Endothelial cell (in vitro differentiated cells): ENCODE measurements around the gene GNAQ. TPM values are rescaled to one million over a fixed set of nuclear protein-coding genes. Genes with fewer than 3 reads are reported as not detected.

ENCODE experiments used
- DNase-seq: peaks from one replicate; pipeline ENCODE4 v3.0.0; 2021; ENCODE audit warnings: low spot score
- H3K27ac Mint-ChIP-seq: one replicate; pipeline ENCODE4 v1.8.0; 2021; ENCODE audit warnings: mixed read lengths, inconsistent platforms; ENCODE audit not compliant: unreplicated experiment
- H3K27me3 Mint-ChIP-seq: one replicate; pipeline ENCODE4 v1.8.0; 2021; ENCODE audit warnings: mild to moderate bottlenecking, moderate library complexity, mixed read lengths, inconsistent platforms; ENCODE audit not compliant: unreplicated experiment
- H3K36me3 Mint-ChIP-seq: one replicate; pipeline ENCODE4 v1.8.0; 2021; ENCODE audit warnings: mild to moderate bottlenecking, low read depth, mixed read lengths, inconsistent platforms; ENCODE audit not compliant: unreplicated experiment
- H3K4me1 Mint-ChIP-seq: one replicate; pipeline ENCODE4 v1.8.0; 2021; ENCODE audit warnings: mild to moderate bottlenecking, mixed read lengths, inconsistent platforms; ENCODE audit not compliant: unreplicated experiment
- H3K4me3 Mint-ChIP-seq: one replicate; pipeline ENCODE4 v1.8.0; 2021; ENCODE audit warnings: mild to moderate bottlenecking, mixed read lengths, inconsistent platforms; ENCODE audit not compliant: unreplicated experiment
- H3K9me3 Mint-ChIP-seq: one replicate; pipeline ENCODE4 v1.8.0; 2021; ENCODE audit warnings: mixed read lengths, inconsistent platforms; ENCODE audit not compliant: unreplicated experiment
- CTCF ChIP-seq: fragments of 200-600 bp; sonication (generic); IDR thresholded peaks from one replicate; pipeline ENCODE4 v1.5.0; 2021; ENCODE audit warnings: antibody characterized with exemption; ENCODE audit not compliant: unreplicated experiment
- total RNA-seq: library from RNA; stranded (reverse); fragmentation: NEBNext Ultra II Directional; extraction: Animal tissue kit (Norgen Biotek cat#: 25700); gene quantifications from one replicate; pipeline ENCODE4 v1.2.1, GENCODE V29; 2021; ENCODE audit not compliant: unreplicated experiment

GNAQ gene
- total RNA-seq, 1 donor from 2014 or later: 94.6 TPM

- Mint-ChIP-seq H3K27ac (no peak overlapping the region), H3K4me1 (peaks cover 16% of the 10 kb centered on the region), H3K4me3 (no peak overlapping the region), H3K9me3 (no peaks in the 10 kb centered on the region), H3K27me3 (peaks cover 4% of the 10 kb centered on the region), H3K36me3 (peaks cover 4% of the 10 kb centered on the region)
- no peak for DNase-seq
- TF ChIP-seq CTCF: no peak
Measured at GRCh38 chr9:77819657-77820056, 212.0 kb downstream of the GNAQ start.

GRCh38 chr9:77817590-77818311 is 213.9 kb downstream of the GNAQ start:
- Mint-ChIP-seq H3K4me1 (peaks cover 14% of the 10 kb centered on the region), H3K27me3 (peaks cover 3% of the 10 kb centered on the region), H3K27ac (no peak overlapping the region), H3K4me3 (no peak overlapping the region), H3K9me3 (no peaks in the 10 kb centered on the region), H3K36me3 (no peaks in the 10 kb centered on the region)
- no peak for TF ChIP-seq CTCF
- no peak for DNase-seq

GRCh38 chr9:77816641-77817341 is 214.8 kb downstream of the GNAQ start:
- H3K27ac Mint-ChIP-seq: peak overlapping the region; percentile 23
- no peaks in the 10 kb centered on the region for H3K36me3 Mint-ChIP-seq
- H3K27me3 Mint-ChIP-seq: peaks cover 3% of the 10 kb centered on the region
- TF ChIP-seq CTCF: no peak
- peaks cover 14% of the 10 kb centered on the region for H3K4me1 Mint-ChIP-seq
- no peak overlapping the region for H3K4me3 Mint-ChIP-seq
- no peak for DNase-seq
- no peaks in the 10 kb centered on the region for H3K9me3 Mint-ChIP-seq

- H3K4me1 Mint-ChIP-seq: peaks cover 11% of the 10 kb centered on the region
- peaks cover 3% of the 10 kb centered on the region for H3K27me3 Mint-ChIP-seq
- H3K4me3 Mint-ChIP-seq: no peak overlapping the region
- TF ChIP-seq CTCF: no peak
- H3K9me3 Mint-ChIP-seq: no peaks in the 10 kb centered on the region
- no peak overlapping the region for H3K27ac Mint-ChIP-seq
- no peak for DNase-seq
- H3K36me3 Mint-ChIP-seq: no peaks in the 10 kb centered on the region
Measured at GRCh38 chr9:77815260-77815659, 216.4 kb downstream of the GNAQ start.

GRCh38 chr9:77811832-77812231 is 219.8 kb downstream of the GNAQ start:
- H3K27ac Mint-ChIP-seq: no peak overlapping the region
- H3K9me3 Mint-ChIP-seq: no peaks in the 10 kb centered on the region
- H3K4me1 Mint-ChIP-seq: peaks cover 27% of the 10 kb centered on the region
- peaks cover 8% of the 10 kb centered on the region for H3K36me3 Mint-ChIP-seq
- no peak for TF ChIP-seq CTCF
- DNase-seq: no peak
- H3K4me3 Mint-ChIP-seq: no peak overlapping the region
- H3K27me3 Mint-ChIP-seq: peaks cover 6% of the 10 kb centered on the region
